ENCODE results near the gene TSPYL1.

Gene TSPYL1

DNA sequence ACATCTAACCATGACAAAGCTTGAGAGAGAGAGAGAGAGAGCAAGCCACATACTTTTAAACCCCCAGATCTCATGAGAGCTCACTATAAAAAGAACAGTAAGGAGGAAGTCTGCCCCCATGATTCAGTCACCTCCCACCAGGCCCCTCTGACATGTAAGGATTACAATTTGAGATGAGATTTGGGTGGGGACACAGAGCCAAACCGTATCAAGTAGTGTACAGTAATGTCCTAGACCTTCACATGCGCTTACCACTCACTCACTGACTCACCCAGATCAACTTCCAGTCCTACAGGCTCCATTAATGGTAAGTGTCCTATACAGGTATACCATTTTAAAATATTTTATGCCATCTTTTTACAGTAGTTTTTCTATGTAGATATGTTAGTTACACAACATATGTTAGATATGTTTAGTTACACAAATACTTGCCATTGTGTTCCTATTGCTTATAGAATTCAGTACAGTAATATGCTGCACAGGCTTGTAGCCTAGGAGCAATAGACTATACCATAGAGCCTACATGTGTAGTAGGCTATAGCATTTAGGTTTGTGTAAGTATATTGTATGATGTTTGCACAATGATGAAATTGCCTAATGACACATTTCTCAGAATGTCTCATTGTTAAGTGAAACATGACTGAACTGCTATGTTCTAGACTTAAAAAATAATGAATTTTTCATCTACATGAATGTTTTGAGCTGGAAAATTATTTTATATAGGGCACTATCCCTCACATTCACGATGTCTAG is 11.7 kb downstream of the TSPYL1 start:
- Histone ChIP-seq H3K4me3 (no peak overlapping the region), H3K27ac (no peak overlapping the region)

DNA sequence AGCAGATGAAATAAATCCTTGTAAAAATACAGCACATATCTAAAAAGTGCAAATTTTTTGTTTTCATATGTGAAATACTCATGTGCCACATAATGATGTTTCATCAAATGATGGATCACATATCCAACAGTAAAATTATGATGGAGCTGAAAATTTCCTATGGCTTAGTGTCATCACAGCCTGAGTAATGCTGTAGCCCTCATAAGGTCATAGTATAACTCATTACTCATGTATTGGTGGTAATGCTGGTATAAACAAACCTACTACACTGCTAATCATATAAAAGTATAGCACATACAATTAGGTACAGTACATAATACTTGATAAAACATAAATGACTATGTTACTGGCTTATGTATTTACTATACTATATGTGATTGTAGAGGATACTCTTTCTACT is 12.9 kb downstream of the TSPYL1 start:
- H3K4me3 ChIP-seq: no peak overlapping the region
- no peak overlapping the region for H3K27ac ChIP-seq

DNA sequence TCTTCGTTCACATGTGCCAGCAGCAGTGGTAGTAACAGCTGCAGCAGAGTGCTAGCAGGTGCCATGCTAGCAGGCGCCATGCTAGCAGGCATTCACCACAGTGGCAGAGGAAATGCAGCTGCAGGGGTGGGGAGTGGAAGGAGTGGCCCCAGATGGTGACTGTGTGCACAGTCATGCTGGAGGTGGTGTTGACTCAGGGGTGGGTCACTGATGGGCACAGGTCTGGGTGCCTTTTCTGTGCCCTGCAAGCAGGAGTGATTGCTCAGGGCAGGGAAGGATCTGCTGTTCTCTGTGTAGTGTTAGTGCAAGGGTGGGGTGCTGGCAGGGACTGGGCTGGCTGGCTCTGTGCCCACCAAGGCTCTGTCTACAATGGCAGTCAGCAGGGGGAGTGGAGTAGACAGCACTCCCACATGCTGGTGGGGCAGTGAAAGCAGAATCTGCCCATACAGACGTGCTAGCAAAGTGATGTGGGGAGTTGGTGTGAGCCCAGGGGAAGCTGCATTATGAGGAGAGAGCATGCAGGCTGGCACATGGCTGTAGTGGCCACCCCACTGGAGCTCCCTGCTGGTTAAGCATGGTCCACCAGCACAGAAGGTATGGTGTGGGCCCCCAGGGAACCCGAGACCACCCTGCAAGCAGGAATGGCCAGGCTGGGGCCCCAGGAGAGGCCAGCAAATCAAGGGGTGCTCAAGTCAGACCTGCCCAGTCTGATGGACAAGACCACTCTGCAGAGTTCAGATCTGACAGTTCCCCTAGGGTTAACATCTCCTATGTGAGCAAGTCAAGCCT is 14.5 kb downstream of the TSPYL1 start:
- no peak overlapping the region for H3K27ac ChIP-seq
- no peak overlapping the region for H3K4me3 ChIP-seq

DNA sequence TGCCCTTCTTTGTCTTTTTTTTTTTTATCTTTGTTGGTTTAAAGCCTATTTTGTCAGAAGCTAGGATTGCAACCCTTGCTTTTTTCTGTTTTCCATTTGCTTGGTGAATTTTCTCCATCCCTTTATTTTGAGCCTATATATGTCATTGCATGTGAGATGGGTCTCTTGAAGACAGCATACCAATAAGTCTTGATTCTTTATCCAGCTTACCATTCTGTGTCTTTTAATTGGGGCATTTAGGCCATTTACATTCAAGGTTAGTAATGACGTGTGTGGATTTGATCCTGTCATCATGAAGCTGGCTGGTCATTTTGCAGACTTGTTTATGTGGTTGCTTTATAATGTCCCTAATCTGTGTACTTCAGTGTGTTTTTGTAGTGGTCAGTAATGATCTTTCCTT is 16.4 kb downstream of the TSPYL1 start:
- Histone ChIP-seq H3K27ac (no peak overlapping the region), H3K4me3 (no peak overlapping the region)

DNA sequence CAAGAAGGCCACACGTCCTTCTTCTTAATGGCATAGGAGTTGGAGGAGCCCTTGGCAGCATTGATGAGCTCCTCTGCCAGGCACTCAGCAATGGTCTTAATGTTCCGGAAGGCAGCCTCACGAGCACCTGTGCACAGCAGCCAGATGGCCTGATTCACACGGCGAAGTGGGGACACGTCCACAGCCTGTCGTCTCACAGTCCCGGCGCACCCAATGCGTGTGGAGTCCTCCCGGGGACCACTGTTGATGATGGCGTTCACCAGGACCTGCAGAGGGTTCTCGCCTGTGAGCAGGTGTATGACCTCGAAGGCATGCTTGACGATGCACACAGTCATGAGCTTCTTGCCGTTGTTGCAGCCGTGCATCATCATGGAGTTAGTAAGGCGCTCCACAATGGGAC is 21.2 kb downstream of the TSPYL1 start:
- Histone ChIP-seq H3K27ac (no peak overlapping the region), H3K4me3 (no peak overlapping the region)

DNA sequence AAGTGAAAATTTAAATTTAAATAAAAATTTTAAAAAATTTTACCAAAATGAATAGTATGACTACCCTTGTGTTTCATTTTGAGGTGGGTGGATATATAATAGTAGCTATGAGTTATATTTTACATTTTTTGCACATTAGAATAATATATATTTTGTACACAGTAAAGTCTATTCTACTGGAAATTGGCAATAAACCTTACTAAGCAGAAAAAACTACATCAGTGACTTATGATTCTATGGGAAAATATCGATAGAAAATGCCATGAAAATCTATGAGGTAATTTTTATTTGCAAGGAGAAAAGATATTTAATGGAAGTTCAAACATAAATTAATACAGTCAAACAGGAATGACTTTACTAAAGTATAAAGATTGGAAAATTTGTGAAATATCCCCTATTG is 23.0 kb downstream of the TSPYL1 start:
- Histone ChIP-seq H3K4me3 (no peak overlapping the region), H3K27ac (no peak overlapping the region)

DNA sequence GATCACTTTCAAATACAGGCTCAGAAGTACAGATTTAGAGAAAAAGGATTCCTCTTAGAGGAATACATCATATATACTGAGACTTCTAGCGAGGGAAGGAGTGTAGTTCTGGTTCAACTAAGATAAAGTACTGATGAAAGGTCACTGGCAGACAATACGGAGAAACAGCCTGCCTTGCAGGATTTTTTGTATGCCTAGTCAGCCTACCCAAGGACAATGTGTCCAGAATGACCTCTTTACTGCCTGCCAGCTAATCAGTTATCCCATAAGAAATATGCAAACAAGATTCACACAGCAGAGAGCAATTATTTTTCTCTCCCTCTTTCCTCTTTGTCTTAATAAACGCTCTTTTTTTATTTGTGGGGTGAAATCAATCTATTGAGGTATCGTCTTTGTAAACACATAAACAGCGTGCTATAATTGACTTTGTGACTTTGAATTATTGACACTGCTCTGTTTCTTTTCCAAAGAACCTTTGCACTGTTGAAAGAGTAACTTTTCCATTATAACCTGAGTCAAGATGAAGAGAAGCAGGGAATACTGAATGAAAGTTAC is 24.4 kb downstream of the TSPYL1 start:
- Histone ChIP-seq H3K27ac (peak overlapping the region in 4 of 21 experiments; percentile 90 to 96 (median 91)), H3K4me3 (no peak overlapping the region)

DNA sequence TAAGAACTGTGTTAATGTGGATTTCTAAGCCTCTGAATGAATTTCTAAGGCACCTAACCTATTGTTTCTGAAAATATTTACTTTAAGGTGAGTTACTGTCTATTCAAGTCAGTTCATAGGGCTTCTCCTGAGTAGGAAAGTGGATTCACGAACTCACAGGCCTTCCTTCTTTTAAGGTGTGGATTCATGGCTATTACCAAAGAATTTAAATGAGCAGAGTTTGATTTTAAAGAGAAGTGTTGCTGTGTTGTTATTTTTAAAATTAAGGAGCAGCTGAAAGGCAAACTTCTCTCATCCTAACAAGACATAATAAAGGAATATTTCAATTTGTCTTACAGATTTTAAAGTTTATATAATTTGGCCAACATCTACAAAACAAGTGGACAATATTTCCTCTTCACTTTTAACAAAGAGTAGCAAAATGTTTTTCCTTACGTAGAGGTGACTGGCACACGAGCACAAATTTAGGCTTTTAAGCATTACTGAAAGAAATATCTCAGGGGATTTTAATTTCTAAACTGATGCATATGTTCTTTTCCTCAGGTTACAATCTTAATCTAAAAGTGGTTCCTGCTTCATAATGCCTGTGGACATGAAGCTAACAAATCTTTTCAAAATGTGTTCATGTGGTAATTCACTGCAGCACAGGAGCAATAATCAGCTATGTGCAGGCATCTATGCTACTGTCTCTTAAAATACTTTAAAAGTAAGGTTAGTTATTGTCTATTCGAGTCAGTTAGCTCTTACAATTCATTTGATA is 25.3 kb downstream of the TSPYL1 start:
- Histone ChIP-seq H3K27ac (peak overlapping the region in 20 of 21 experiments; percentile 65 to 96 (median 88)), H3K4me3 (peak overlapping the region; percentile 75 to 100 (median 95))

DNA sequence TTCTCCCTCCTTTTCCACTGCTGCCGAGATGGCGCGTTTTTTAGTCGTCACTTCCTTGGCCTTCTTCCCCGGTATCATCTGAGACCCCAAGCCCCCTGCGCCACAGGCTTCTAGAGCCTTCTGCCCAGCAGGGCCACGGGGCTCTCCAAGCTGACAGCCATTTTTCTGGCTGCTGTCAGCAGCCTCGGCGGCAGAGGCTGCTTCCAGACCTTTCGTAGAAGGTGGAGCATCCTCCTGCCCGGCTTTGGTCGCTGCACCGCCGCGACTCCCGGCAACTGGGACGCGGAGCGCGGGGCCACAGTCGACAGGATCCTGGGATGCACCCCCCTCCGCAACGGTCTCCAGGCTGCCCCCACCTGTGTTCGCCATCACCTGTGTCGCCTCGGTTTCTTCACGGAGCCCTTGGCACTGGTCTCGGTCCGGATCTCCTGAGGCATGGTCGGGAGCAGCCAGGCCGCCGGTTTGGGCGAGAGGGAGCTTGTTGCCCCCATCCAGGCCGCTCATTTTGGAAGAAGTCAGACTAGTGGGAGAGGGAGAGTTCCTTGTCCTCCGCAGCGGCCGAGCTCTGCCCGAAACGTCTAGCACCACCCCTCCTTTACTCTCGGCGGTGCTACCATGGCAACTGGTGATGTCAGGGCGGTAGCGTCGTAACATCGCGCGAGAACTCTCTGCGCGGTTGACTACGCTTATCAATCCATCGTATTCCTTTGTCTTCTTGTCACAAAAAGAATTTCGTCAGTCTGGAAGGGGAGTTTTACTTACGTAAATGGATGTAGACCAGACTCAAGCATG is 26.0 kb downstream of the TSPYL1 start, which contains the start of gene TSPYL4:
Gene TSPYL4, minus strand, starts transcription at position 571 of the 792 bp plus-strand sequence. Its CDS starts 67 bp downstream, at position 504.
- H3K27ac ChIP-seq: peak within 1 kb of the TSS; percentile 31 to 96 (median 88)
- peak within 1 kb of the TSS; percentile 75 to 100 (median 95) for H3K4me3 ChIP-seq

DNA sequence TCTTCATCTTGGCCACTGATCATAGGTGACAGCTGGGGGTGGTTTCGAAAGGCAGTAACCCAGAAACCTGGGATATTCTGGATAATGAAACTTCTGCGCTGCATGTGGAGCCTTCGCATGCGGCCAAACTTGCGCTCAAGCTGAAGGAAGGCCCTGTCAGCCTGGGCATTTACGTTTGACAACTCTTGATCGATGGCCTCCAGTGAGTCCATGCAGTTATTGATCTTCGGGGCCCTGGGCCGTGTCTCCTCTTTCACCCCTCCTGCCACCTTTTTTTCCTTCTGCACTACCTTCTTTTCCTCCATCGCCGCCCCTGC is 26.6 kb downstream of the TSPYL1 start:
- H3K27ac ChIP-seq: peak overlapping the region; percentile 31 to 96 (median 88)
- peak overlapping the region; percentile 75 to 100 (median 95) for H3K4me3 ChIP-seq

DNA sequence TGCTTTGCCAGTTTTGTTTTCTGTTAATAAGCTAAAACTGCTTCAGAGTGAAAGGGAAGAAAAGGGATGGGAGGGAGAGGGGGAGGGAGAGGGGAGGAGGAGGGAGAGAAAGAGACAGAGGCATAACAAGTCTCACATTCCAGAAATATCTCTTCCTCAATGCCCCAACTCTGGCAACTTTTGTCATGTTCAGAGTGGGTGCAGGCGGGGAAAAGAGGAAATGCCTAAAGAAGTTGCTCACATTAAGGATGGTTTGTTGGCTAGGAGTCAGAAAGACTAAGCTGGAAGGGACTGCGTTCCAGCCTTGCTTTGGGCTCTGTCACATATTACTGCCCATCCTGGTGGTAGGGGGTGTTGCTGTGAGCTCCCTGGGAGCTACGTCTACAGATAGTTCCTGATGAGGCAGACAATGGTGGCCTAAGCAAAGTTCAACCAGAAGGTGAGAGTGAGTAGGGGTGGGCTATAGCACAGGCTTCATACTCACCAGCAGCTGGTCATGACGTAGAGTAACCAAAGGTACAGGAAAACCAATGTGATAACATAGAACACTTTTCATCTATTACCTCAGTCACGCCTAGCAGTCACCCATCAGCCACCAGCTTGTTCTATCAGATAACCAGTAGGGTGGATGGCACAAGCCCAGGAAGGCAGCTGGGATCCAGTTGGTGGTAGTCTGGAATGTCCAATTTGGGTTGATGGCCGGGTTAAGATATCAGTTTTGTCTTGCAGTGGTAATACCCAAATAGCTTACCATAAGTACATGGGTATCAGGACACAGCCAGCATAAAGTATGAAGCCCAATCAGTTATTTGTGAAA is 28.0 kb downstream of the TSPYL1 start:
- no peak overlapping the region for H3K27ac ChIP-seq
- H3K4me3 ChIP-seq: peak overlapping the region in 1 of 7 experiments; percentile 8

DNA sequence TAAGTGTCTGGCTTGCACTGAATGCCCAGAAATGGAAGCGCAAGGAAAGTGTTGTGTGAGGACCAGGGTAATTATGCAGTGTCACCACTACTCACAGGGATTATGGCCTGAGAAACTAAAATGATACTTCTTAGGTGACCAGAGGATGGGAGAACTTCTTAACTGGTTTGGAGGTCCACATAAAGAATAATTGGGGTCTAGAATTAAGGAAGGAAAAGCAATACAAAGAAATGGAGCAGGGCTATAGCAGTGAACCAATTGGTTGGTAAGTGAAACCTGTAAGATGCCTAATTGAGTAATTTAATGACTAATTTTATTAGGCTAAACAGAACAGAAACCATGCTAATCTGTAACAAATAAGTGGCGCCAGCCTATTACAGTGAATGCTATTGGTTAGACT is 31.2 kb downstream of the TSPYL1 start:
- no peak overlapping the region for H3K4me3 ChIP-seq
- H3K27ac ChIP-seq: no peak overlapping the region

DNA sequence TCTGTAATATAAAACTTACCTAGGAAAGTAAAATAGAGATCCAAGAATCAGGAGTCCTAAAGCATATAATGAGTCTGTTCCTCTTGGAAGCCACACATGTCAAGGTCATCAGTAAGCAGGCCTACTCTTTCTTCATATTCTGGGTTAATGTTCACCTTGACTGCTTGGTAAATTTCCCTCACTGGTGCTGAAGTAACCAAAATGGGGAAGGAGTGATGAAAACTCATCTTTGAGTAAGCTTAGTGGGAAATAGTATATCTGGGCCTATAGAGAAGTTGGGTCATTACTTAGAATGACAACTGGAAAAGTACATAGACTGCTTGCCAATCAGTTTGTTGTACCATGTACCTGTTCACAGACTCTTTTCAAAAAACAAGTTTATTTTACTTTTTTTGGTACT is 32.4 kb downstream of the TSPYL1 start:
- Histone ChIP-seq H3K27ac (no peak overlapping the region), H3K4me3 (no peak overlapping the region)

DNA sequence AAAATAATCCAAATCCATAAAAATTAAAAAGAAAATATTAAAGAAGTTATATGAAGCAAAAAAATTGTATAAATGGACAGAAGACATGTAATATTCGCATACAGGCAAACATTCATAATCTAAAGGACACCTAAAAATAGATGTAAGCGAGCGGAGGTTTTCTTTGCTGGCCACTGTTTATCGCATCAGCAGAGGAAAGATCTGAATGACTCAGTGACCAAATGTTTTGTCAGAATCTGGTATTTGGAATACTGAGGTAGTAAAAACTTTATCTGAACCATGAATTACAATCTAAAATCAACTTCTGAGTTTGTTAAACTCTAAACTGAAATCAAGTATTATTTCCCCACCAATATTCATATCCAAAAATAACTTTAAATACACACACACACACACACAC is 33.6 kb downstream of the TSPYL1 start:
- no peak overlapping the region for H3K27ac ChIP-seq
- H3K4me3 ChIP-seq: no peak overlapping the region

DNA sequence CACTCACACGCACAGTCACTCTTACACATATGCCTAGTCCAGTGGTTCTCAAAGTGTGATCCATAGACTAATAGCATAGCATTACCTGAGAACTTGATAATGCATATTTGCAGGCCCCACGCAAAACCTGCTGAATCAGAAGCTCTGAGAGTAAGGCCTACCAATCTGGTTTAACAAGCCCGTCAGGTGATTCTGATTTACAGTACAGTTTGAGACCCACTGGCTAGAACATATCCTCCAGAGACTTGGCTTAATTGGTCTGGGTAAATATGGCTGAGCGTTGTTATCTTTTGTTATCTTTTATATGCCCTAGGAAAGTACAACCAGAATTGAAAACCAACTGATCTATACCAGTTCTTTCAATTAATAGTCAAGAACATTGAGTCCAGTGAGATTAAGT is 35.4 kb downstream of the TSPYL1 start:
- no peak overlapping the region for H3K4me3 ChIP-seq
- H3K27ac ChIP-seq: no peak overlapping the region

DNA sequence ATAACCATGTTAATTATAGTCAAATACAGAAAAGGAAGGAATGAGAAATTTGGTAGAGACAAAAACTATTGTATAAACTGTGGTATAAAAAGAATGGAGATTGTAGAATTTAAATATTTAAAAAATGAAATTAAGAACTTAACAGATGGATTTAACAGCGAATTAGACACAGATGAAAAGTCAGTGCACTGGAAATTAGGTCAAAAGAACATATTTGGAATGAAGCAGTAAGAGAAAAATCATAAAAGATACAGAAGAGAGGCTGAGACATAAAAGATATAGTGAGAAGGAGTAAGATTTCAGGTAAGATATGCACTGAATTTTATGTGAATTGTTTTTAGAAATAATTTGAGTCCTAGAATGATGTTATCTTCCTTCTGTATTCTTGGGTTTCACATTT is 39.9 kb downstream of the TSPYL1 start:
- H3K27ac ChIP-seq: no peak overlapping the region
- H3K4me3 ChIP-seq: no peak overlapping the region

DNA sequence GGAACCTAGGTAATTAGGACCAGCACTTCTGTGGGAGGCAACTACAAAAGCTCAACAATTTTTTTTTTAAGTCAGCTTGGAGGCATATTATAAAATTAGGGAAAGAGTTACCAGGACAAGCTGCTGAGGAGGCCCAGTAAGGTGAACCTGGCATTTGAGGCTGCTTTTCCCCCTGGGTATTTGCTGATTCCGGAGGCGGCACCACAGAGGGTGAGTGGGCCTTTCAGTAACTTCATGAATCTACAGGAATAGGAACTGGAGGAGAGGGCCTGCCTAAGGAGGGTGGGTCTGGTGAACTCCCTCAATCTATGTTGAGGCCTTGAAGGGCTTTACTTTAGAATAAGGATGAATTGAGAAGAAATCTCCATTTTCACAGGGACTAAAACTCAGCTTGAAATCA is 40.5 kb downstream of the TSPYL1 start:
- no peak overlapping the region for H3K4me3 ChIP-seq
- no peak overlapping the region for H3K27ac ChIP-seq

DNA sequence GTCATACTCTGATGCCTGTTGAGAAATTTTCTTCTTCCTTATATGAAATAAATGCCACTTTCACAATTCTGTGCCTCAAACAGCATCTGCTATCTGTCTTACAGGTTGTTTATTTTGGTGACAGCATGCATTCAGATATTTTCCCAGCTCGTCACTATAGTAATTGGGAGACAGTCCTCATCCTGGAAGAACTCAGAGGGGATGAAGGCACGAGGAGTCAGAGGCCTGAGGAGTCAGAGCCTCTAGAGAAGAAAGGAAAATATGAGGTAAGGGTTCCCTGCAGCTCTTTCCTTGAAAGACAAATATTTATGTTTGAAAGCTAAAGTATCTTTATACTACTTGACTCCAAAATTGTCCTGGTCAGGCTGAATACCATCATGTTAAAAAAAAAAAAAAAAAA is 41.6 kb downstream of the TSPYL1 start:
- H3K27ac ChIP-seq: no peak overlapping the region
- H3K4me3 ChIP-seq: no peak overlapping the region

DNA sequence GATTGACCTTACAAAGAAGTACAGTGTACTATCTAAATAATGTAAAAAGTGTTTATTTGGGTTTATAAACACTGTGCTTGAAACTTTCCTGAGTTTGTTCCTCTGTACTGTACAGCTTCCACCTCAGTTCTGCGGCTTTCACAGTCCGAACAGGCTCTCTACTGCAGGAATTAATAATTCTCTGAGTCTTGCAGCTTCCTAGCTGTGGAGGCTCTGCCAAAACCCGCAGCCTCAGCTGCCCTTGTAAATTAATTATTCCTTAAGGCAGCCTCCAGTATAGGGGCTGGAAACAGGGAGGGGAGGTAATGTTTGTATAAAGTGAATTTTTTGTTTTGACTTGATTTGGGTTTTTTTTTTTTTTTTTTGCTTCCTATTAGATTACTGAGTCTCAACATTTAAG is 45.0 kb downstream of the TSPYL1 start:
- Histone ChIP-seq H3K27ac (no peak overlapping the region), H3K4me3 (no peak overlapping the region)

All from skin epidermis (tissue), 12 donors.